Stimulated activated CD8-positive, alpha-beta memory T cell treated with anti-CD3 and anti-CD28 coated beads, Interleukin-15, amount 100 ng/mL, for 4 hours (primary cell): ENCODE data around the gene LMF2.

ENCODE experiments used
- DNase-seq, 2 donors: peaks; one replicate each; pipeline ENCODE4 v3.0.0-alpha.2; 2020; ENCODE audit warnings: low read depth in 2 of 2

LMF2 gene

DNA sequence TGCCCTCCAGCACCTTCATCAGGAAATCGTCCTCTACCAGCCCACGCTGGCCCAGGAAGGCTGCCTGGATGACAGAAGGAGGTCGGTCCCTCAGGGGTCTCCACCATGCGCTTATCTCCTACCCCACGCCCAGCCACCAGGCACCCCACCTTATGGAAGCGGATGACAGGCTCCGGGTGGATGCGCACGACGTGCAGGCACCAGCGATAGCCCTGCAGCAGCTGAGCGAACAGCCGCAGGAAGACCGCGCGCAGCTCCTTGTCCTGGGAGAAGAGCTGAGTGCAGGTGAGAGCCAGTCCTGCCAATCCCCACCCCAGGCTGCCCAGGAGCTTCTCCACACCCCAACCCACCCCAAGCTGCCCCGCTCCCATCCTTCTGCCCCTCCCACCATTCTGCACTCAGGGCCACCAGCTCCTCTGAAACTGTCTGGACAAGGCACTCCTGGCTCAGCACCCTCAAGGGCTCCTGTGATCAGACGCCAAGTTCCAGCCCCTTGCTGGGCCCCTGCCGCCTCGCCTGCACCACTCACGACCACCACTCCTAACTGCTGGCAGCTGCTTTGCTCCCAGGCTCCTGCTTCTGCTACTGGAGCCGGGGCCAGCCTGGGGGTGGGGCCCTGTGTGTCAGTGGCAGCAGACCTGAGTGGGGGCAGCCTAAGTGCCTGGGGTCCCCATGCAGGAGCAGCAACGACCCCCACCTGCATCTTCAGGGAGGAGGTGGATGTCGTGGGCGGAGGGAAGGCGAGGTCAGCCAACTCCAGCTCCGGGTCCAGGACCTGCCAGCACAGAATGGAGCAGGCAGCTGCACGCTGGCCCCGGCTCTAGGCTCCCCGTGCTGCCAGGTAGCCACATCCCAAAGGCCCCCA is 42.2 kb downstream of the LMF2 start:
- DNase-seq, result no peak

DNA sequence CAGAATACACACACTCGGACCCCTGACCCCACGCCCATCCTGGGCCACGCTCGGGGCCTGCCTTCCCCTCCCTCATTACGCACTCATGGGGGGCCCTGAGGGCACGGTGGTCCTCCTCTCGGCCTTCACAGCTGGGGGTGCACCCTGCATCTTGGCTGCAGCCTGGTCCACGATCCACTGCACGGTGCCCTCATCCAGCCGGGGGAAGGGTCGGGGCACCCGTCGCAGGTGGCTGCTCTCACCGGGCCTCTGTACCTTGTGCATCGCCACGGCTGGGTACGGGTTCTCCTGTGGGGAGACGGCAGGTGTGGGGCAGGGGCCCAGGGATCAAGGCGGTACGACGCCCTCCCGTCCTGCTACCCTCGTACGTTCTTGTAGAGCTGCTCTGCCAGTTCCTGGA is 43.1 kb downstream of the LMF2 start:
- no peak for DNase-seq

DNA sequence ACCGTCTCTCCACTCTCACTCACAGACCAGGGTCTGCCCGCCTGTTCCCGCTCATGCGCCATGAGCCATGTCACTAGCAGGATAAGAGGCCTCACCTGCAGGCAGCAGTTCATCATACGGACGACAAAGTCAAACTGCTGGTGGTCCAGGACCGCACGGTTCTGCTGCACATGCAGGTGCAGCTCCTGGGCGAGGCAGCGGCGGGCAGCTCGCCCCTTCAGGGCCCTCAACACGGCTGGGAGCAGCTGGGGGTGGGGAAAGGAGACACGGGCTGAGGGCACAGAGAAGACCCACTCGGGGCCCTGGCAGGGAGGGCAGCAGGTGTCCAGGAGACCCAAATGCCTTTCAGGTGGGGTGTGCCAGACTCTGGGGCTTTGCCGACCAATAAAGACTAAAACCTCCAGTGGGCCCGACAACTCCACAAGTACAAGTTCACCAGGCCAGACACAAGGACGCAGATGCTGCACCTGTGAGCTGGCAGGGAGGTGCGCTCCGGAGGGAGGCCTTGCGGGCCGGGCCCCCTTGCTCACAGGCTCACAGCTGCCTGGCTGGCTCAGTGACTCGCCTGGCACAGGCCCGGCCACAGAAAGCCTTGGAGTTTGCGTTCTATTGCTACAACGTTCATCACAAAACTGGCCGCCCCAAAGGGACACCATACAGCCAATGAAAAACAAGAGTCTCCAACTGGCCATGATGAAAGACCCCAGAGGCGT is 44.2 kb downstream of the LMF2 start:
- DNase-seq, result no peak

DNA sequence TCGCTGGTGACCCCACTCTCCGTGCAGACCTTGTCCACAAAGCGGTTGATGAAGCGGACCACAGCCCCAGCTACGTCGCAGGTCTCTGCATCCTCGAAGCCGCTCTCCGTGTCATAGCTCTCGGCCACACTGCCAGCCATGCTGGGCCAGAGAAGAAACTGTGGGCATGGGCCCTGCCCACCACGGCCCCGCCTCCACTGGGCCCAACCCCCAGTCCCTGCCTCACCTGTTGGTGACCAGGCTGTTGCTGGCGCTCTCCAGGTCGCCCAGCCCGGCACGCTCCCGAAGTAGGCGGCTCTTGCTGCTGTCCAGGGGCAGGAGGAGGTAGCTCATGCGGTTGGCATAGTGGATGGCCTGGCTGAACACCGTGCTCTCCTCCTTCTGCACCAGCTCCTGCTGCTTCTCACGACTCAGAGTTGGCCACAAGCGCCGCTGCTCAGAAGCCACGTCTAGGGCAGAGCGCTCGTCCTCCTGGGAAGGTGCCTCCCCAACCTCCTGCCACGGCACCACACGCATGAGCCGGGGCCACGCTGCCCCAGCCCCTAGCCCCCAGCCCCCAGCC is 45.4 kb downstream of the LMF2 start:
- DNase-seq, result no peak

DNA sequence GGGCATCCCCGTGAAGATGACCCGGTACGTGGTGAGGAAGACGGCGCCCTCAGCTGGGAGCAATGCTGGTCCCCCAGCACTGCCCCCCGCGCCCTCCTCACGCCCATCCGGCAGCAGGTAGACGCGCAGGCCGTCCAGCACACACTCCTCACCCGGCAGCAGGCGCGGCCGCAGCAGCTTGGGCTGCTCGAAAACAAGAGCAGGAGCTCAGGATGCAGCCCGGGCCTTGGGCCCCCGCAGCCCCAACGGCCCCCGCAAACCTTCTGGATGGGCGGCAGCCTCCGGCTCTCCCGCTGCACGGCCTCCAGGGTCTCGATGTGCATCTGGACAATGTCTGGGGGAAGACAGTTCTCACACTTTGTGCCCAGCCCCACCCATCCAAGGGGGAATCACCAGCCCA is 46.0 kb downstream of the LMF2 start:
- DNase-seq, result no peak

DNA sequence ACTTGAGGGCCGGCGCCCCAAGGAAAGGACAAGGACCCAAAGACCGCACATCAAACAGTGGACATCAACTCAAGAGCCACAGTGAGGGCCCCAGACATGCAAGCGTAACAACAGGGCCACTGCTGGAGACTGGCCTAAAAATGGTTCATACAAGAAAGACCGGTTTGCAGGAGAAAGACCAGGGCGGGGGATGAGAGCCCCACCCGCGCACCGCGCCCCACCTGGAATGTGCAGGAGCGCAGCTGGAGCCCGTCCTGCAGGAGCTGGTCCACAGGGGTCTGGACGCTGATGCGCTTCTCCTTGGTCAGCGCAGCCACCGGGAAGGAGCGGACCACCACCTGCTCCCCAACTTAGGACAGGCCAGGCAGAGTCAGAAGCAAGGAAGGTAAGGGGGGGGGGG is 46.6 kb downstream of the LMF2 start:
- DNase-seq, result no peak

DNA sequence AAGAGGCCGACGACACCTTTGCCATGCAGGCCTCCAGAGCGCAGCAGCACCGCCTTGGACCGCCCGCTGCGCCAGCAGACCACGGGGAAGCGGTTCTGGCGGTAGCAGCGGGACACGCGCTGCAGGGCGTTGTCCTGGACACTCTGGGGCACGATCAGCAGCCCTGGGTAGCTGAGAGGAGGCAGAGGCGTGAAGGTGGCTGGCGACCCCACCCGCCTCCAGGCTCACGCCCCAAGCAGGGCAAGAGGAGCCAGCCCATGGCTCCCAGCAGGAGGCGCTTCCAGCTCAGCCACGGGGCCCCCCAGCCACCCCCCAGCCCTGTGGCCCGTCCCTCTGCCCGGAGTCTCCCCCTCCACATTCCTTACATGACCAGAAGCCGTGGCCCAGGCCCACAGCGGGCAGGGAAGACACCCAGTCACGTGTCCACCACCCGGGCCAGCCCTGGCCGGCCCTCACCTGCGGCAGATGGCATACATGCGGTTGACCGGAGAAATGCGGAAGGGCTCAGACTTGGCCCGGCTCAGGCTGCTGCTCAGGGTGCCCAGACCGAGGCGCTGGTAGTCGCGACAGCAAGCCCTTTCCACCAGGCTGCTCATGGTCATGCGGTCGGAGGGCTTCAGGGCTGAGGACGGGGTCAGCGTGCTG is 47.9 kb downstream of the LMF2 start:
- DNase-seq, result no peak

DNA sequence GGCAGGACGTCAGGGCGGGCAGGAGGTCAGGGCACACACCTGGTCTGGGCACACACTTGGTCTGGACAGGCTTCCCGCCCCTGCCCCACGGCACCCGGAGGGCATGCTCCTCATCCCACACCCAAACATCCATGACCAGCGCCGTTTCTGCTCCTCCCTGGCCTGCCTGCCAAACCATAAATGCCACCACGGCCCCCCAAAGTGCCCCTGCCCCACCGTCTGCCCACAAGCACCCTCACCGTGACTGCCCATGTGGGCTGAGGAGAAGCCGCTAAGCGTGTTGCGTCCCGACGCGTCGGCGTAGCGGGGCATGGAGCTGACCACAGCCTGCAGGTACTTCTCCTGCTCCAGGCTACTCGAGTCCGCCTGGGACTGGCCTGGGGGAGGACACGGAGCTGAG is 48.5 kb downstream of the LMF2 start:
- DNase-seq, result no peak

DNA sequence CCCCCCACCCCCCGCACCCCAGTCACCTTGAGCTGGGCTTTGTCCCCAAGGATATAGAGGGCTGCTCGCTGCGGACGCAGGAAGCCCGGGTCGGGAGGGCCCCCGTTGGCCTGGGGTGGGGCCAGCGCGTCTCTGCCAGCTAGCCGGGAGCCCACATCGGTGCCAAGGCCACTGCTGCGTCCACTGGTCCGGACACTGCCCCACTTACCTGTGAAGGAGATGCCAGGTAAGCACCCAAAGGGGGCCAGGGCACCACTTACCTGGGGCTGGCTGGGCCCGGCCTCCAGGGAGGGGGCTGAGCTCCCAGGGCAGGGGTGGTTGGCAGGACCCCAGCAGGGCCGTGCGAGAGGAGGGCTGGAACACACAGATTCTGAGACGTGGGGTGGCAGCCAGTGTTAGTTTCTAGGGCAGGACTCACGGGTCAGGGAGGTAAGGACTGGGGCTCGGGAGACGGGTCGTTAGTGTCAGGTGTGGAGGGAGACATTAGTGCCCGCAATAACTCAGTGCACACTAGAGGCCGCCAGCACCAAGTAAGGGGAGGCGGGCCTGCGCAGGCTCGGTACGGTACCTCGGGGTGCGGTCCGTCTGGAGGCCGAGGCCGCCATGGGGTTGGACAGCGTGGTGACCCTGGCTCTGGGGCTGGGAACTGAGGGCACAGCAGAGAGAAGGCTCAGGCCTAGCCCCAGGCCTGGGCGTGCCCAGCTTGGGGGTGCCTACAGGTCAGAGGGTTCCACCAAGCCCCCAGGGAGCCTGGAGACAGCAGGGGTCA is 50.9 kb downstream of the LMF2 start:
- DNase-seq, result no peak

DNA sequence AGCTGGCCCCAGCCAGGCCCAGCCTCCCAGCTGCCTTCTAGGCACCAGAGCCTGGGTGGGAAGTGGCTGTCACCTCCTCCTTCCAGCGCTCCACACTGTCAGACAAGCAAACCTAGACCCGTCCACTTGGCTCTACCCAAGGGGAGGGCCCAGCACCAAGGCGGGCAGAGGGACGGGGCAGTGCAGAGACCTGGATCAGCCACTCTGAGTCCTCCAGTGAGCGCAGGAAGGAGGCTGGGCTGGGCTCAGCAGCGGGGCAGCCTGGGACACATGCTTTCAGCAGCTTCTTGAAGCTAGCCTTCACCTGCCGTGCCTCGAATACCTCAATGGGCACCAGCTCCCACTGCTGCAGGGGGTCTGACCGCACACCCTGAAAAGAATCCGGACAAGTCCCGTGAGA is 51.5 kb downstream of the LMF2 start:
- no peak for DNase-seq

DNA sequence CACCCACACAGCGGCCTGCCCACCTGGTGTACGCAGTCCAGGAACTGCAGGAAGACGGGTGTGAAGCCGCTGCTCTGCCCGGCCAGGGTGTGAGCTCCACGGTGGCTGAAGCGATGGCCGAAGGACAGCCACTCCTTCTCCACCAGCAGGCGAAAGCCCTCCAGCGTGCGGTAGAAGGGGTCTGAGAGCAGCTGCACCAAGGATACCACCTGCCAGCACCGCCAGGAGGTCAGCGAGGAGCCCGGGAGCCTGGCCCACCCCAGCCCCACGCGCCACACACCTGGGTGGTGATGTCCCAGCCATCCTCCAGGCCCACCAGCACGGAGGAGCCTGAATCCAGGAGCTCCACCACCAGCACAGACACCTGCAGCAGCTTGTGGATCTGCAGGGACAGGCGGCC is 52.3 kb downstream of the LMF2 start:
- DNase-seq, result no peak

DNA sequence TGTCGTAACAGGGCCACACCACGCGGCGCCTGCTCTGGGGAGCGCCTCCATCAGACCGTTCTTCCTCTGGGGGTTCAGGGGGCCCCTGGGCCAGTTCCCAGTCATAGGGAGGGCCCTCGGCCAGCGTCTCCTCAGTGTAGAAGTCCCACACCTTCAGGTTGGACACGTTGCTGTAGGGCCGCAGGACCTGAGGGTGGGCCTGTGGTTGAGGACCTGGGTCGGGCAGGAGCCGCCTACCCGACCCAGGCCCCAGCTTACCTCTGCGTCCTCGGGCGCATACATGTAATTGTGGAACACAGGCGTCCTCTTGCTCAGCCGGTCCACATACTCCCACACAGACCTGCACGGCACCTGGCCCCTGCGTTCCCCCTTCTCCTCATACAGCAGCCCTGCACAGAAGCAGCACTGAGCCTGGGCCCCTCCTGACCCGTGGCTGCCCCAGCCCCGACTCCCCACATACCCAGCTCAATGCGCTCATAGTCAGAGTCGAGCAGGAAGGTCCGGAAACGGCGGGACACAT is 52.9 kb downstream of the LMF2 start:
- no peak for DNase-seq
